HepG2 (cell line): Measurements from ENCODE around the gene A3GALT2. TPM values are rescaled to one million over a fixed set of nuclear protein-coding genes. Genes with fewer than 3 reads are reported as not detected.

Experiments
- HOXD1 ChIP-seq: sonication (generic); formaldehyde crosslinking; IDR thresholded peaks from 2 replicates; pipeline ENCODE4 v1.5.0; 2020; ENCODE audit warnings: missing genetic modification reagents
- JUND ChIP-seq: sonication (generic); formaldehyde crosslinking; IDR thresholded peaks from 2 replicates; pipeline ENCODE4 v1.8.0; 2022; ENCODE audit warnings: mild to moderate bottlenecking, missing genetic modification reagents
- NR2F1 ChIP-seq, 2 experiments: fragments of 450-650 bp in 1 of 2; formaldehyde crosslinking in 1 of 2; IDR thresholded peaks; 2 replicates each; pipeline versions ENCODE4 v1.5.0 to v1.6.1; 2016 to 2020; ENCODE audit warnings: mild to moderate bottlenecking in 1 of 2, missing compliant biosample characterization in 1 of 2, missing genetic modification reagents in 1 of 2, moderate library complexity in 1 of 2
- SIN3A ChIP-seq: IDR thresholded peaks from 2 replicates; pipeline ENCODE4 v1.6.1; 2011; ENCODE audit warnings: low read depth, mild to moderate bottlenecking, control low read depth, low read length, borderline replicate concordance
- THAP11 ChIP-seq: IDR thresholded peaks from 2 replicates; pipeline ENCODE4 v1.6.1; 2016; ENCODE audit warnings: missing biosample characterization, missing genetic modification reagents
- ZNF546 ChIP-seq: sonication (generic); formaldehyde crosslinking; conservative IDR thresholded peaks from 2 replicates; pipeline ENCODE4 v1.8.1; 2023; ENCODE audit warnings: mild to moderate bottlenecking, missing genetic modification reagents
- ZNF678 ChIP-seq: sonication (generic); formaldehyde crosslinking; IDR thresholded peaks from 2 replicates; pipeline ENCODE4 v1.4.0; 2020; ENCODE audit warnings: mild to moderate bottlenecking, missing genetic modification reagents
- ZNF780A ChIP-seq: sonication (generic); formaldehyde crosslinking; IDR thresholded peaks from 2 replicates; pipeline ENCODE4 v1.8.0; 2022; ENCODE audit warnings: mild to moderate bottlenecking, missing genetic modification reagents, moderate library complexity
- ZSCAN31 ChIP-seq: sonication (generic); formaldehyde crosslinking; IDR thresholded peaks from 2 replicates; pipeline ENCODE4 v1.5.0; 2020; ENCODE audit warnings: low read depth, mild to moderate bottlenecking, missing genetic modification reagents
- polyA plus RNA-seq, 8 experiments: library from polyadenylated mRNA; depleted of rRNA in 3 of 8; stranded (reverse) in 7 of 8; unstranded in 1 of 8; fragments of >200 nt; fragmentation: Illumina TruSeq in 4 of 8; extraction: Trizol in 4 of 8; gene quantifications; 2 replicates each; pipeline versions ENCODE4 v1.2.1 to v1.2.3, GENCODE V29; 2011 to 2016; ENCODE audit warnings: low read depth in 4 of 8, missing spikeins in 1 of 8, mixed read lengths in 1 of 8; ENCODE audit not compliant: insufficient read depth in 1 of 8
- total RNA-seq, 5 experiments: library from RNA; depleted of rRNA; stranded (reverse); fragments of >200 nt; fragmentation: Illumina TruSeq; extraction: Trizol; gene quantifications; 2 replicates each; pipeline ENCODE4 v1.2.3, GENCODE V29; 2016; ENCODE audit warnings: low read depth in 1 of 5
- TF ChIP-seq, protein P1 (sequence below): IDR thresholded peaks from 2 replicates; pipeline ENCODE4 v1.4.0; 2020; ENCODE audit warnings: mild to moderate bottlenecking, missing genetic modification reagents
- TF ChIP-seq, protein P2 (sequence below): IDR thresholded peaks from 2 replicates; pipeline ENCODE4 v1.6.1; 2016
- TF ChIP-seq, protein P3 (sequence below): sonication (generic); formaldehyde crosslinking; IDR thresholded peaks from 2 replicates; pipeline ENCODE4 v1.4.0; 2020; ENCODE audit warnings: mild to moderate bottlenecking, missing genetic modification reagents, borderline replicate concordance
- TF ChIP-seq, protein P4 (sequence below): IDR thresholded peaks from 2 replicates; pipeline ENCODE4 v1.6.1; 2016; ENCODE audit warnings: low read depth, borderline replicate concordance
- TF ChIP-seq, protein P5 (sequence below): IDR thresholded peaks from 2 replicates; pipeline ENCODE4 v1.6.1; 2012; ENCODE audit warnings: low read length, improper control_type of control experiment

The A3GALT2 gene
- total and polyA plus RNA-seq, 2 of the 13 experiments (the other 11 are each of a cell fraction or from before 2014, with no cell fraction given) = not detected

DNA sequence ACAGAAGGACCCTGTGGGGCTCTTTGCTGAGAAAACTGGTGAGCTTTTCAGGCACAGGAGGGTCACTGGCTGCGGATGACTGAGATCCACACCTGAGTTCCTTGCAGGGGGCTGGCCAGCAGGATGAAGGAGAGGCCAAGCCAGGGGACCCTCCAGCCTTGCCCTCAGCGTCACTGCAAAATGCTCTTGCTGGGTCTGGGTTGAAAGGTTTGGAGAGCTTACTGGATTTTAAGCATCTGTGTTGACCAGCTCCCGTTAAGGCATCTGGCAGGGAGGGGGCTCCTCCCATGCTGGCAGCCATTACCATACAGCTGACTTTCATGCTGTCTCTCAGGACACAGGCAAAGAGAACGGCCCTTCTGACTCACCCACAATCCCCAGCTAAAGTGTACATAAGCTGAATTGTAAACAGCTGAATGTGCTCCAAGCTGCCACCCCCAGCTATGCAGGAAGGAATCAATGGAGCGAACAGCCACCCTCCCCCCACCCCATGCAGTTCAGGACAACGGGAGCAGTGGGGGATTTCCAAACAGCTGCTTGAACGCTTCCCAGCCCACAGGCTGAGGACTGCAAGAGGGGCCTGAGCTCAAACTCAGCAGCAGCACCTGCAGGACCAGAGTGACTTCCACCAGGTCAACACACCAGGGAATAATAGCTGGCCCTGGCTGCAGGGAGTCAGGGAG lies 21.3 kb upstream of the A3GALT2 start (continued):
- TF ChIP-seq, protein P1, sequence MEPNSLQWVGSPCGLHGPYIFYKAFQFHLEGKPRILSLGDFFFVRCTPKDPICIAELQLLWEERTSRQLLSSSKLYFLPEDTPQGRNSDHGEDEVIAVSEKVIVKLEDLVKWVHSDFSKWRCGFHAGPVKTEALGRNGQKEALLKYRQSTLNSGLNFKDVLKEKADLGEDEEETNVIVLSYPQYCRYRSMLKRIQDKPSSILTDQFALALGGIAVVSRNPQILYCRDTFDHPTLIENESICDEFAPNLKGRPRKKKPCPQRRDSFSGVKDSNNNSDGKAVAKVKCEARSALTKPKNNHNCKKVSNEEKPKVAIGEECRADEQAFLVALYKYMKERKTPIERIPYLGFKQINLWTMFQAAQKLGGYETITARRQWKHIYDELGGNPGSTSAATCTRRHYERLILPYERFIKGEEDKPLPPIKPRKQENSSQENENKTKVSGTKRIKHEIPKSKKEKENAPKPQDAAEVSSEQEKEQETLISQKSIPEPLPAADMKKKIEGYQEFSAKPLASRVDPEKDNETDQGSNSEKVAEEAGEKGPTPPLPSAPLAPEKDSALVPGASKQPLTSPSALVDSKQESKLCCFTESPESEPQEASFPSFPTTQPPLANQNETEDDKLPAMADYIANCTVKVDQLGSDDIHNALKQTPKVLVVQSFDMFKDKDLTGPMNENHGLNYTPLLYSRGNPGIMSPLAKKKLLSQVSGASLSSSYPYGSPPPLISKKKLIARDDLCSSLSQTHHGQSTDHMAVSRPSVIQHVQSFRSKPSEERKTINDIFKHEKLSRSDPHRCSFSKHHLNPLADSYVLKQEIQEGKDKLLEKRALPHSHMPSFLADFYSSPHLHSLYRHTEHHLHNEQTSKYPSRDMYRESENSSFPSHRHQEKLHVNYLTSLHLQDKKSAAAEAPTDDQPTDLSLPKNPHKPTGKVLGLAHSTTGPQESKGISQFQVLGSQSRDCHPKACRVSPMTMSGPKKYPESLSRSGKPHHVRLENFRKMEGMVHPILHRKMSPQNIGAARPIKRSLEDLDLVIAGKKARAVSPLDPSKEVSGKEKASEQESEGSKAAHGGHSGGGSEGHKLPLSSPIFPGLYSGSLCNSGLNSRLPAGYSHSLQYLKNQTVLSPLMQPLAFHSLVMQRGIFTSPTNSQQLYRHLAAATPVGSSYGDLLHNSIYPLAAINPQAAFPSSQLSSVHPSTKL (CRISPR knock-in tag) = peak; percentile 92
- TF ChIP-seq THAP11 (CRISPR knock-in tag) = peak; percentile 81
- TF ChIP-seq SIN3A = peak; percentile 90; the same call in 1 of the 2 replicates
- TF ChIP-seq ZSCAN31 (CRISPR knock-in tag) = peak; percentile 83; the same call in 1 of the 2 replicates
- TF ChIP-seq, protein P2, sequence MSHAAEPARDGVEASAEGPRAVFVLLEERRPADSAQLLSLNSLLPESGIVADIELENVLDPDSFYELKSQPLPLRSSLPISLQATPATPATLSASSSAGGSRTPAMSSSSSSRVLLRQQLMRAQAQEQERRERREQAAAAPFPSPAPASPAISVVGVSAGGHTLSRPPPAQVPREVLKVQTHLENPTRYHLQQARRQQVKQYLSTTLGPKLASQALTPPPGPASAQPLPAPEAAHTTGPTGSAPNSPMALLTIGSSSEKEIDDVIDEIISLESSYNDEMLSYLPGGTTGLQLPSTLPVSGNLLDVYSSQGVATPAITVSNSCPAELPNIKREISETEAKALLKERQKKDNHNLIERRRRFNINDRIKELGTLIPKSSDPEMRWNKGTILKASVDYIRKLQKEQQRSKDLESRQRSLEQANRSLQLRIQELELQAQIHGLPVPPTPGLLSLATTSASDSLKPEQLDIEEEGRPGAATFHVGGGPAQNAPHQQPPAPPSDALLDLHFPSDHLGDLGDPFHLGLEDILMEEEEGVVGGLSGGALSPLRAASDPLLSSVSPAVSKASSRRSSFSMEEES (CRISPR knock-in tag) = peak; percentile 71; the same call in 1 of the 2 replicates
- TF ChIP-seq, protein P3, sequence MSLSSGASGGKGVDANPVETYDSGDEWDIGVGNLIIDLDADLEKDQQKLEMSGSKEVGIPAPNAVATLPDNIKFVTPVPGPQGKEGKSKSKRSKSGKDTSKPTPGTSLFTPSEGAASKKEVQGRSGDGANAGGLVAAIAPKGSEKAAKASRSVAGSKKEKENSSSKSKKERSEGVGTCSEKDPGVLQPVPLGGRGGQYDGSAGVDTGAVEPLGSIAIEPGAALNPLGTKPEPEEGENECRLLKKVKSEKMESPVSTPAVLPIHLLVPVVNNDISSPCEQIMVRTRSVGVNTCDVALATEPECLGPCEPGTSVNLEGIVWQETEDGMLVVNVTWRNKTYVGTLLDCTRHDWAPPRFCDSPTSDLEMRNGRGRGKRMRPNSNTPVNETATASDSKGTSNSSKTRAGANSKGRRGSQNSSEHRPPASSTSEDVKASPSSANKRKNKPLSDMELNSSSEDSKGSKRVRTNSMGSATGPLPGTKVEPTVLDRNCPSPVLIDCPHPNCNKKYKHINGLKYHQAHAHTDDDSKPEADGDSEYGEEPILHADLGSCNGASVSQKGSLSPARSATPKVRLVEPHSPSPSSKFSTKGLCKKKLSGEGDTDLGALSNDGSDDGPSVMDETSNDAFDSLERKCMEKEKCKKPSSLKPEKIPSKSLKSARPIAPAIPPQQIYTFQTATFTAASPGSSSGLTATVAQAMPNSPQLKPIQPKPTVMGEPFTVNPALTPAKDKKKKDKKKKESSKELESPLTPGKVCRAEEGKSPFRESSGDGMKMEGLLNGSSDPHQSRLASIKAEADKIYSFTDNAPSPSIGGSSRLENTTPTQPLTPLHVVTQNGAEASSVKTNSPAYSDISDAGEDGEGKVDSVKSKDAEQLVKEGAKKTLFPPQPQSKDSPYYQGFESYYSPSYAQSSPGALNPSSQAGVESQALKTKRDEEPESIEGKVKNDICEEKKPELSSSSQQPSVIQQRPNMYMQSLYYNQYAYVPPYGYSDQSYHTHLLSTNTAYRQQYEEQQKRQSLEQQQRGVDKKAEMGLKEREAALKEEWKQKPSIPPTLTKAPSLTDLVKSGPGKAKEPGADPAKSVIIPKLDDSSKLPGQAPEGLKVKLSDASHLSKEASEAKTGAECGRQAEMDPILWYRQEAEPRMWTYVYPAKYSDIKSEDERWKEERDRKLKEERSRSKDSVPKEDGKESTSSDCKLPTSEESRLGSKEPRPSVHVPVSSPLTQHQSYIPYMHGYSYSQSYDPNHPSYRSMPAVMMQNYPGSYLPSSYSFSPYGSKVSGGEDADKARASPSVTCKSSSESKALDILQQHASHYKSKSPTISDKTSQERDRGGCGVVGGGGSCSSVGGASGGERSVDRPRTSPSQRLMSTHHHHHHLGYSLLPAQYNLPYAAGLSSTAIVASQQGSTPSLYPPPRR (CRISPR knock-in tag) = peak; percentile 97
- TF ChIP-seq JUND (CRISPR knock-in tag) = peak; percentile 92
- no peak for TF ChIP-seq ZNF546 (CRISPR knock-in tag)
- peak in 1 of 2 experiments; percentile 9; a peak in 1 of 4 replicates for TF ChIP-seq NR2F1 (CRISPR knock-in tag; IDR thresholded peaks at IDR 0.05)
- TF ChIP-seq ZNF678 (CRISPR knock-in tag) = no peak
- TF ChIP-seq HOXD1 (CRISPR knock-in tag) = peak; percentile 54; the same call in 1 of the 2 replicates
- TF ChIP-seq, protein P4, sequence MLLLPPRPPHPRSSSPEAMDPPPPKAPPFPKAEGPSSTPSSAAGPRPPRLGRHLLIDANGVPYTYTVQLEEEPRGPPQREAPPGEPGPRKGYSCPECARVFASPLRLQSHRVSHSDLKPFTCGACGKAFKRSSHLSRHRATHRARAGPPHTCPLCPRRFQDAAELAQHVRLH (CRISPR knock-in tag) = peak; percentile 90; the same call in 1 of the 2 replicates
- peak; percentile 38; the same call in 1 of the 2 replicates for TF ChIP-seq ZNF780A (CRISPR knock-in tag)
- TF ChIP-seq, protein P5, sequence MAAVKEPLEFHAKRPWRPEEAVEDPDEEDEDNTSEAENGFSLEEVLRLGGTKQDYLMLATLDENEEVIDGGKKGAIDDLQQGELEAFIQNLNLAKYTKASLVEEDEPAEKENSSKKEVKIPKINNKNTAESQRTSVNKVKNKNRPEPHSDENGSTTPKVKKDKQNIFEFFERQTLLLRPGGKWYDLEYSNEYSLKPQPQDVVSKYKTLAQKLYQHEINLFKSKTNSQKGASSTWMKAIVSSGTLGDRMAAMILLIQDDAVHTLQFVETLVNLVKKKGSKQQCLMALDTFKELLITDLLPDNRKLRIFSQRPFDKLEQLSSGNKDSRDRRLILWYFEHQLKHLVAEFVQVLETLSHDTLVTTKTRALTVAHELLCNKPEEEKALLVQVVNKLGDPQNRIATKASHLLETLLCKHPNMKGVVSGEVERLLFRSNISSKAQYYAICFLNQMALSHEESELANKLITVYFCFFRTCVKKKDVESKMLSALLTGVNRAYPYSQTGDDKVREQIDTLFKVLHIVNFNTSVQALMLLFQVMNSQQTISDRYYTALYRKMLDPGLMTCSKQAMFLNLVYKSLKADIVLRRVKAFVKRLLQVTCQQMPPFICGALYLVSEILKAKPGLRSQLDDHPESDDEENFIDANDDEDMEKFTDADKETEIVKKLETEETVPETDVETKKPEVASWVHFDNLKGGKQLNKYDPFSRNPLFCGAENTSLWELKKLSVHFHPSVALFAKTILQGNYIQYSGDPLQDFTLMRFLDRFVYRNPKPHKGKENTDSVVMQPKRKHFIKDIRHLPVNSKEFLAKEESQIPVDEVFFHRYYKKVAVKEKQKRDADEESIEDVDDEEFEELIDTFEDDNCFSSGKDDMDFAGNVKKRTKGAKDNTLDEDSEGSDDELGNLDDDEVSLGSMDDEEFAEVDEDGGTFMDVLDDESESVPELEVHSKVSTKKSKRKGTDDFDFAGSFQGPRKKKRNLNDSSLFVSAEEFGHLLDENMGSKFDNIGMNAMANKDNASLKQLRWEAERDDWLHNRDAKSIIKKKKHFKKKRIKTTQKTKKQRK = no peak
